ENCODE results near the gene SLC12A7. TPM values are rescaled to one million over a fixed set of nuclear protein-coding genes. Genes with fewer than 3 reads are reported as not detected.

The SLC12A7 gene
- total and polyA plus RNA-seq, 2 donors (not counting 1 experiment from before 2014, with no cell fraction given) = 2.9 to 23.9 TPM

DNA sequence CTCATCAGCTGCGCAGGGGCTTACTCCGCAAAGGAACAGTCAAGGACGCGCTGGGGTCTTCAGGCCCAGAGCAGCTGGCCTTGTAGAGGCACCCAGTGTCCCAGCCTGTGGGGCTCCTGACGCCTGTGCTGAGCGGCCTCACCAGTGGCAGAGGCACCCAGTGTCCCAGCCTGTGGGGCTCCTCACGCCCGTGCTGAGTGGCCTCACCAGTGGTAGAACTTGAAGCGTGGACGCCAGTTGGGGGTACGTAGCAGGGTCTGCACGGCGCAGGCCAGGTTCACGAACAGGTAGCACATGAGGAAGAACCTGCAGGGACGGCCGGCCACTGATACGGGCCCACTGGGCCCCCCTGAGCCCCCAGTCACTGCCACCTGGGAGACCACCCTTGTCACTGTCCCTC lies 35.9 kb downstream of the SLC12A7 start:
- no peak for DNase-seq (ENCODE audit: low read depth in 2 of 2)
- TF ChIP-seq, protein P1, sequence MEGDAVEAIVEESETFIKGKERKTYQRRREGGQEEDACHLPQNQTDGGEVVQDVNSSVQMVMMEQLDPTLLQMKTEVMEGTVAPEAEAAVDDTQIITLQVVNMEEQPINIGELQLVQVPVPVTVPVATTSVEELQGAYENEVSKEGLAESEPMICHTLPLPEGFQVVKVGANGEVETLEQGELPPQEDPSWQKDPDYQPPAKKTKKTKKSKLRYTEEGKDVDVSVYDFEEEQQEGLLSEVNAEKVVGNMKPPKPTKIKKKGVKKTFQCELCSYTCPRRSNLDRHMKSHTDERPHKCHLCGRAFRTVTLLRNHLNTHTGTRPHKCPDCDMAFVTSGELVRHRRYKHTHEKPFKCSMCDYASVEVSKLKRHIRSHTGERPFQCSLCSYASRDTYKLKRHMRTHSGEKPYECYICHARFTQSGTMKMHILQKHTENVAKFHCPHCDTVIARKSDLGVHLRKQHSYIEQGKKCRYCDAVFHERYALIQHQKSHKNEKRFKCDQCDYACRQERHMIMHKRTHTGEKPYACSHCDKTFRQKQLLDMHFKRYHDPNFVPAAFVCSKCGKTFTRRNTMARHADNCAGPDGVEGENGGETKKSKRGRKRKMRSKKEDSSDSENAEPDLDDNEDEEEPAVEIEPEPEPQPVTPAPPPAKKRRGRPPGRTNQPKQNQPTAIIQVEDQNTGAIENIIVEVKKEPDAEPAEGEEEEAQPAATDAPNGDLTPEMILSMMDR (conservative IDR thresholded peaks at IDR 0.05 in 1 of 2, IDR thresholded peaks at IDR 0.05 in 1 of 2; ENCODE audit: low read depth in 1 of 2, low read length in 2 of 2) = no peak
- TF ChIP-seq EZH2 (IDR thresholded peaks at IDR 0.05; ENCODE audit: low read length, missing control alignments) = no peak
- H2AFZ ChIP-seq (ENCODE audit: low read length) = no peak overlapping the region
- H3K9ac ChIP-seq (ENCODE audit: insufficient read depth, low read length) = no peak overlapping the region
- no peak overlapping the region for H3K4me2 ChIP-seq (ENCODE audit: extremely low read depth, insufficient read depth, low read length)
- H3K79me2 ChIP-seq (ENCODE audit: control insufficient read depth, insufficient read depth, low read length) = no peaks in the 10 kb centered on the region
- no peaks in the 10 kb centered on the region for H3K4me1 ChIP-seq (ENCODE audit: control insufficient read depth, extremely low read depth, insufficient read depth, low read length)
- H3K27ac ChIP-seq (ENCODE audit: insufficient read depth, low read length) = no peak overlapping the region
- H3K27me3 ChIP-seq (ENCODE audit: control insufficient read depth, insufficient read depth, low read length) = no peaks in the 10 kb centered on the region
- H4K20me1 ChIP-seq (ENCODE audit: control insufficient read depth, extremely low read depth, insufficient read depth, low read length) = no peaks in the 10 kb centered on the region
- H3K9me3 ChIP-seq (ENCODE audit: control insufficient read depth, insufficient read depth, low read depth, low read length) = no peaks in the 10 kb centered on the region
- peaks cover 1% of the 10 kb centered on the region for H3K36me3 ChIP-seq (ENCODE audit: control insufficient read depth, insufficient read depth, low read length)
- H3K4me3 ChIP-seq (replicated peaks in 1 of 4; ENCODE audit: control extremely low read depth in 1 of 4, insufficient read depth in 1 of 4, low read depth in 3 of 4, low read length in 4 of 4) = no peak overlapping the region

DNA sequence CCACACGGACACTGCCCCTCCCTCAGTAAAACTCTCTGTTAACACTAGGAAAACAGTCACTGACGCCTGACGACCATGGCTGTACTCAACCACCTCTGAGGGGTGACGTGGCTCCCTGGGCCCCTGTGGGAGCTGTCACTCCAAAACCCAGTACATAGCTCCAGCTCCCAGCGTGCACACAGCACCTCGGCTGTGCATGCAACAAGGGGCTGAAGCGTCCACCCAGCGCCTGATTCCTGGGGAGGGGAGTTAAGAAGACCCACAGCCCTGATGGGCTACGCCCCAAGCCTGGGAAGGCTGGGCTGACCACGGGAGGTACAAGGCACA lies 36.3 kb downstream of the SLC12A7 start:
- Histone ChIP-seq H3K9ac (ENCODE audit: insufficient read depth, low read length) (no peak overlapping the region), H3K4me3 (replicated peaks in 1 of 4; ENCODE audit: control extremely low read depth in 1 of 4, insufficient read depth in 1 of 4, low read depth in 3 of 4, low read length in 4 of 4) (no peak overlapping the region), H3K27ac (ENCODE audit: insufficient read depth, low read length) (no peak overlapping the region), H3K9me3 (ENCODE audit: control insufficient read depth, insufficient read depth, low read depth, low read length) (no peaks in the 10 kb centered on the region), H4K20me1 (ENCODE audit: control insufficient read depth, extremely low read depth, insufficient read depth, low read length) (no peaks in the 10 kb centered on the region), H3K36me3 (ENCODE audit: control insufficient read depth, insufficient read depth, low read length) (peaks cover 1% of the 10 kb centered on the region), H3K4me1 (ENCODE audit: control insufficient read depth, extremely low read depth, insufficient read depth, low read length) (no peaks in the 10 kb centered on the region), H3K4me2 (ENCODE audit: extremely low read depth, insufficient read depth, low read length) (no peak overlapping the region), H3K79me2 (ENCODE audit: control insufficient read depth, insufficient read depth, low read length) (no peaks in the 10 kb centered on the region), H3K27me3 (ENCODE audit: control insufficient read depth, insufficient read depth, low read length) (no peaks in the 10 kb centered on the region), H2AFZ (ENCODE audit: low read length) (no peak overlapping the region)
- TF ChIP-seq, protein P1 (conservative IDR thresholded peaks at IDR 0.05 in 1 of 2, IDR thresholded peaks at IDR 0.05 in 1 of 2; ENCODE audit: low read depth in 1 of 2, low read length in 2 of 2) = no peak
- no peak for TF ChIP-seq EZH2 (IDR thresholded peaks at IDR 0.05; ENCODE audit: low read length, missing control alignments)
- DNase-seq (ENCODE audit: low read depth in 2 of 2) = no peak

DNA sequence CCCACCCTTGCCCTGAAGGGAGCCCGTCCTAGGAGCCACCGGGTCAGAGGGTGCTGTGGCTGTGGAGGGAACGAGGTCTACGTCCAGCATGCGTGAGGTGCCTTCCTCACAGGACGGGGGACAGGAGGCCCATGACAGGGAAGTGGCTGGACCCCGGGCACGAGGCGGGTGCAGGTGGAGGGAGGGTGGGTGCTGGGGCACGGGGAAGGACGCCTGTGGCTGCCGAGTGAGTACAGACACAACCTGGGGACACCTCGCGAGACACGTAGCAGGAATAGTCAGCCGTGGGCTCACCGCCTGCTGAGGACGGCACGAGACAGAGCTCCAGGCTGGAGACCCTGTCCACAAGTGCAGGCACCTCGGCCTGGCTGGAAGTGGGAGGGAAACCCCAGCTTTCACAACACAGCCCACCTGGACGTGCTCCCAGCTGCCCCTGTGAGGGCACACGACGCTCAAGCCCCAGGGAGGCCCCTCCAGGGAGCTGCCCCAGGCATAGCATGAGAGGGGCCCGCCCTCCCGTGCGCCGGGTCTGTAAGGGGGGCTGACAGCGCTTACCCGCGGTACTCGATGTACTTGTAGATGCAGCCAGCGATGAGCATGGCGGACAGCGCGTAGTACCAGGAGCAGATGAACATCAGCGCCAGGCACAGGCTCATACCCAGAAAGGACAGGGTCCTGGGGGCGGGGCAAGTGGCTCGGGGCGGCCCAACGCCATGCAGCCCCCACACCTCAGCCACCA lies 36.9 kb downstream of the SLC12A7 start:
- Histone ChIP-seq H4K20me1 (ENCODE audit: control insufficient read depth, extremely low read depth, insufficient read depth, low read length) (no peaks in the 10 kb centered on the region), H3K9me3 (ENCODE audit: control insufficient read depth, insufficient read depth, low read depth, low read length) (no peaks in the 10 kb centered on the region), H3K4me2 (ENCODE audit: extremely low read depth, insufficient read depth, low read length) (no peak overlapping the region), H3K27ac (ENCODE audit: insufficient read depth, low read length) (no peak overlapping the region), H3K4me3 (replicated peaks in 1 of 4; ENCODE audit: control extremely low read depth in 1 of 4, insufficient read depth in 1 of 4, low read depth in 3 of 4, low read length in 4 of 4) (no peak overlapping the region), H2AFZ (ENCODE audit: low read length) (no peak overlapping the region), H3K79me2 (ENCODE audit: control insufficient read depth, insufficient read depth, low read length) (no peaks in the 10 kb centered on the region), H3K4me1 (ENCODE audit: control insufficient read depth, extremely low read depth, insufficient read depth, low read length) (no peaks in the 10 kb centered on the region), H3K27me3 (ENCODE audit: control insufficient read depth, insufficient read depth, low read length) (no peaks in the 10 kb centered on the region), H3K9ac (ENCODE audit: insufficient read depth, low read length) (no peak overlapping the region), H3K36me3 (ENCODE audit: control insufficient read depth, insufficient read depth, low read length) (peaks cover 1% of the 10 kb centered on the region)
- TF ChIP-seq EZH2 (IDR thresholded peaks at IDR 0.05; ENCODE audit: low read length, missing control alignments) = no peak
- TF ChIP-seq, protein P1 (conservative IDR thresholded peaks at IDR 0.05 in 1 of 2, IDR thresholded peaks at IDR 0.05 in 1 of 2; ENCODE audit: low read depth in 1 of 2, low read length in 2 of 2) = no peak
- no peak for DNase-seq (ENCODE audit: low read depth in 2 of 2)
